ENCODE measurements around the gene UBTF.

UBTF gene

GRCh38 chr17:44167181-44167861, 52.2 kb downstream of the UBTF start:
- H3K4me3 ChIP-seq (ENCODE audit: low read depth, low read length) = no peak overlapping the region
- DNase-seq (ENCODE audit: low read depth) = no peak
- TF ChIP-seq, protein P1, sequence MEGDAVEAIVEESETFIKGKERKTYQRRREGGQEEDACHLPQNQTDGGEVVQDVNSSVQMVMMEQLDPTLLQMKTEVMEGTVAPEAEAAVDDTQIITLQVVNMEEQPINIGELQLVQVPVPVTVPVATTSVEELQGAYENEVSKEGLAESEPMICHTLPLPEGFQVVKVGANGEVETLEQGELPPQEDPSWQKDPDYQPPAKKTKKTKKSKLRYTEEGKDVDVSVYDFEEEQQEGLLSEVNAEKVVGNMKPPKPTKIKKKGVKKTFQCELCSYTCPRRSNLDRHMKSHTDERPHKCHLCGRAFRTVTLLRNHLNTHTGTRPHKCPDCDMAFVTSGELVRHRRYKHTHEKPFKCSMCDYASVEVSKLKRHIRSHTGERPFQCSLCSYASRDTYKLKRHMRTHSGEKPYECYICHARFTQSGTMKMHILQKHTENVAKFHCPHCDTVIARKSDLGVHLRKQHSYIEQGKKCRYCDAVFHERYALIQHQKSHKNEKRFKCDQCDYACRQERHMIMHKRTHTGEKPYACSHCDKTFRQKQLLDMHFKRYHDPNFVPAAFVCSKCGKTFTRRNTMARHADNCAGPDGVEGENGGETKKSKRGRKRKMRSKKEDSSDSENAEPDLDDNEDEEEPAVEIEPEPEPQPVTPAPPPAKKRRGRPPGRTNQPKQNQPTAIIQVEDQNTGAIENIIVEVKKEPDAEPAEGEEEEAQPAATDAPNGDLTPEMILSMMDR (conservative IDR thresholded peaks at IDR 0.05; ENCODE audit: low read depth, low read length) = no peak

DNA sequence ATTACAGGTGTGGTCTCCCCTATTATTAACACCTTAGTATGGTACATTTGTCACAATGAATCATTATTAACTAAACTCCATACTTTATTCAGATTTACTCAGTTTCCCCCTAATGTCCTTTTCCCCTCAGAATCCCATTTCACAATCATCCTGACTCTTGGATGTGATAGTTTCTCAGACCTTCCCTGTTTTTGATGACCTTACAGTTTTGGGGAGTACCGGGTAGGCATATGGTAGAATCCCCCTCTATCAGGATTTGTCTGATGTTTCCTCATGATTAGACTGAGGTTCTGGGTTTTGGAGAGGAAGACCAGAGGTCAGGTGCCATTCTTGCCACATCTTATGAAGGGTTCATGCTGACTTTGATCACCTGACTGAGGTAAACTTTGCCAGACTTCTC, 55.0 kb downstream of the UBTF start:
- no peak overlapping the region for H3K4me3 ChIP-seq (ENCODE audit: low read depth, low read length)
- TF ChIP-seq, protein P1 (conservative IDR thresholded peaks at IDR 0.05; ENCODE audit: low read depth, low read length) = no peak
- DNase-seq (ENCODE audit: low read depth) = no peak

DNA sequence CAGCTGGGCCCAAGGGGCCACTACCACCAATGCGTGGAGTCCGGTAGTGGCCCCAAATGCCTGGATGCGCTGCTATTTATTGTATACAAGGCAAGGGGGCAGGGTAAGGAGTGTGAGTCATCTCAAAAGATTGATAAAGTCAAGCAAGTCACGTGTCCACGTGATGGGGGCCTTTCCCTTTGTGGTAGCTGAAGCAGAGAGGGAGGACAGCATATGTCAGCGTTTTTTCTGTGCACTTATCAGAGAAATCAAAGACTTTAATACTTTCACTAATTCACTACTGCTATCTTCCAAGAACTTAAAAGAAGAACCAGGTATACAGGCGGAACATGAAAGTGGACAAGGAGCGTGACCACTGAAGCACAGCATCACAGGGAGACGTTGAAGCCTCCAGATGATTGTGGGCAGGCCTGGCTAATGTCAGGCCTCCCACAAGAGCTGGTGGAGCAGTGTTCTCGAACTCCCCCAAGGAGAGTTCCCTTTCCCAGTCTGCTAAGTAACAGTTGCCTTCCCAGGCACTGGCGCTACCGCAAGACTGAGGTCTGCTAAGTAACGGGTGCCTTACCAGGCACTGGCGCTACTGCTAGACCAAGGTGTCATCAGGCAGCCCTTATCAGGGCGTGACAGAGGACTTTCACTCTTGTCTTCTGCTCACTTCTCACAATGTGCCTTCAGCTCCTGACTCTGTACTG, 59.8 kb downstream of the UBTF start:
- TF ChIP-seq, protein P1 (conservative IDR thresholded peaks at IDR 0.05; ENCODE audit: low read depth, low read length) = no peak
- no peak overlapping the region for H3K4me3 ChIP-seq (ENCODE audit: low read depth, low read length)
- DNase-seq (ENCODE audit: low read depth) = peak; percentile 51

GRCh38 chr17:44155488-44155887, 64.0 kb downstream of the UBTF start:
- TF ChIP-seq, protein P1 (conservative IDR thresholded peaks at IDR 0.05; ENCODE audit: low read depth, low read length) = no peak
- DNase-seq (ENCODE audit: low read depth) = no peak
- H3K4me3 ChIP-seq (ENCODE audit: low read depth, low read length) = no peak overlapping the region

Data from choroid plexus epithelial cell (primary cell).